Measurements from ENCODE around the gene RMI1. TPM values are rescaled to one million over a fixed set of nuclear protein-coding genes. Genes with fewer than 3 reads are reported as not detected.

Gene RMI1
- total RNA-seq, 1 donor from 2014 or later: 8.2 TPM

GRCh38 chr9:83991355-83991754, 10.8 kb downstream of the RMI1 start:
- no peak for TF ChIP-seq CTCF (IDR thresholded peaks at IDR 0.05)
- H3K4me1 Mint-ChIP-seq (ENCODE audit: unreplicated experiment): peaks cover 15% of the 10 kb centered on the region
- H3K27me3 Mint-ChIP-seq (ENCODE audit: unreplicated experiment): no peaks in the 10 kb centered on the region
- no peaks in the 10 kb centered on the region for H3K9me3 Mint-ChIP-seq (ENCODE audit: unreplicated experiment)
- no peak overlapping the region for H3K4me3 Mint-ChIP-seq (ENCODE audit: unreplicated experiment)
- H3K27ac Mint-ChIP-seq (ENCODE audit: unreplicated experiment): no peak overlapping the region
- DNase-seq (ENCODE audit: extremely low spot score, unreplicated experiment): no peak
- no peaks in the 10 kb centered on the region for H3K36me3 Mint-ChIP-seq (ENCODE audit: unreplicated experiment)

- no peak overlapping the region for H3K4me3 Mint-ChIP-seq (ENCODE audit: unreplicated experiment)
- TF ChIP-seq CTCF (IDR thresholded peaks at IDR 0.05): no peak
- DNase-seq (ENCODE audit: extremely low spot score, unreplicated experiment): no peak
- peaks cover 5% of the 10 kb centered on the region for H3K4me1 Mint-ChIP-seq (ENCODE audit: unreplicated experiment)
- H3K36me3 Mint-ChIP-seq (ENCODE audit: unreplicated experiment): no peaks in the 10 kb centered on the region
- H3K9me3 Mint-ChIP-seq (ENCODE audit: unreplicated experiment): no peaks in the 10 kb centered on the region
- no peaks in the 10 kb centered on the region for H3K27me3 Mint-ChIP-seq (ENCODE audit: unreplicated experiment)
- H3K27ac Mint-ChIP-seq (ENCODE audit: unreplicated experiment): no peak overlapping the region
These were observed 11.8 kb downstream of the RMI1 start for GRCh38 chr9:83992407-83992806.

GRCh38 chr9:83992901-83993300, 12.3 kb downstream of the RMI1 start:
- no peak overlapping the region for H3K27ac Mint-ChIP-seq (ENCODE audit: unreplicated experiment)
- H3K4me3 Mint-ChIP-seq (ENCODE audit: unreplicated experiment): no peak overlapping the region
- no peaks in the 10 kb centered on the region for H3K9me3 Mint-ChIP-seq (ENCODE audit: unreplicated experiment)
- no peaks in the 10 kb centered on the region for H3K36me3 Mint-ChIP-seq (ENCODE audit: unreplicated experiment)
- TF ChIP-seq CTCF (IDR thresholded peaks at IDR 0.05): no peak
- H3K27me3 Mint-ChIP-seq (ENCODE audit: unreplicated experiment): no peaks in the 10 kb centered on the region
- DNase-seq (ENCODE audit: extremely low spot score, unreplicated experiment): no peak
- H3K4me1 Mint-ChIP-seq (ENCODE audit: unreplicated experiment): peaks cover 3% of the 10 kb centered on the region

- no peaks in the 10 kb centered on the region for H3K9me3 Mint-ChIP-seq (ENCODE audit: unreplicated experiment)
- no peaks in the 10 kb centered on the region for H3K27me3 Mint-ChIP-seq (ENCODE audit: unreplicated experiment)
- no peak overlapping the region for H3K27ac Mint-ChIP-seq (ENCODE audit: unreplicated experiment)
- TF ChIP-seq CTCF (IDR thresholded peaks at IDR 0.05): no peak
- H3K4me1 Mint-ChIP-seq (ENCODE audit: unreplicated experiment): peaks cover 6% of the 10 kb centered on the region
- no peak for DNase-seq (ENCODE audit: extremely low spot score, unreplicated experiment)
- no peak overlapping the region for H3K4me3 Mint-ChIP-seq (ENCODE audit: unreplicated experiment)
- peaks cover 3% of the 10 kb centered on the region for H3K36me3 Mint-ChIP-seq (ENCODE audit: unreplicated experiment)
These were observed 15.5 kb downstream of the RMI1 start for GRCh38 chr9:83996126-83996525.

- H3K4me3 Mint-ChIP-seq (ENCODE audit: unreplicated experiment): no peak overlapping the region
- no peaks in the 10 kb centered on the region for H3K9me3 Mint-ChIP-seq (ENCODE audit: unreplicated experiment)
- no peak for TF ChIP-seq CTCF (IDR thresholded peaks at IDR 0.05)
- H3K27me3 Mint-ChIP-seq (ENCODE audit: unreplicated experiment): no peaks in the 10 kb centered on the region
- H3K27ac Mint-ChIP-seq (ENCODE audit: unreplicated experiment): peak overlapping the region; percentile 71
- H3K4me1 Mint-ChIP-seq (ENCODE audit: unreplicated experiment): peaks cover 20% of the 10 kb centered on the region
- no peak for DNase-seq (ENCODE audit: extremely low spot score, unreplicated experiment)
- peaks cover 10% of the 10 kb centered on the region for H3K36me3 Mint-ChIP-seq (ENCODE audit: unreplicated experiment)
These were observed 18.7 kb downstream of the RMI1 start for GRCh38 chr9:83999141-83999918.

Data from osteocyte (in vitro differentiated cells).